ENCODE measurements around the gene SMYD3. TPM values are rescaled to one million over a fixed set of nuclear protein-coding genes. Genes with fewer than 3 reads are reported as not detected.

Gene SMYD3
- total and polyA plus RNA-seq, 8 donors = 20.4 to 35.1 (median 24.3) TPM

GRCh38 chr1:246160905-246161304 is 346.2 kb downstream of the SMYD3 start:
- Histone ChIP-seq H3K27me3 (no peaks in the 10 kb centered on the region), H3K4me1 (peaks cover 0 to 23% of the 10 kb centered on the region in 2 donors), H3K27ac (no peak overlapping the region), H3K9me3 (no peaks in the 10 kb centered on the region), H3K4me3 (no peak overlapping the region), H3K36me3 (no peaks in the 10 kb centered on the region)
- no peak for TF ChIP-seq CTCF (IDR thresholded peaks at IDR 0.05)
- DNase-seq (peak in 1 of 4 donors; percentile 48), ATAC-seq (no peak)
- intact Hi-C loops (cut with DNase I) = no loop called here

GRCh38 chr1:246160374-246160773 is 346.7 kb downstream of the SMYD3 start:
- no peaks in the 10 kb centered on the region for H3K27me3 ChIP-seq
- no peaks in the 10 kb centered on the region for H3K9me3 ChIP-seq
- H3K36me3 ChIP-seq = no peaks in the 10 kb centered on the region
- DNase-seq (no peak), ATAC-seq (no peak)
- intact Hi-C loops (cut with DNase I) = no loop called here
- no peak for TF ChIP-seq CTCF (IDR thresholded peaks at IDR 0.05)
- H3K27ac ChIP-seq = no peak overlapping the region
- peaks cover 0 to 28% of the 10 kb centered on the region in 2 donors for H3K4me1 ChIP-seq
- no peak overlapping the region for H3K4me3 ChIP-seq

GRCh38 chr1:246159279-246160227 is 347.5 kb downstream of the SMYD3 start:
- ATAC-seq = no peak
- intact Hi-C loops (cut with DNase I) = no loop called here

GRCh38 chr1:246158131-246158530 is 348.9 kb downstream of the SMYD3 start:
- Histone ChIP-seq H3K4me3 (no peak overlapping the region), H3K27me3 (no peaks in the 10 kb centered on the region), H3K27ac (no peak overlapping the region), H3K9me3 (no peaks in the 10 kb centered on the region), H3K36me3 (no peaks in the 10 kb centered on the region), H3K4me1 (peaks cover 0 to 28% of the 10 kb centered on the region in 2 donors)
- no peak for TF ChIP-seq CTCF (IDR thresholded peaks at IDR 0.05)
- DNase-seq (no peak), ATAC-seq (no peak)
- intact Hi-C loops (cut with DNase I) = no loop called here

More at GRCh38 chr1:246159279-246160227, 347.5 kb downstream of the SMYD3 start:
- peaks cover 0 to 28% of the 10 kb centered on the region in 2 donors for H3K4me1 ChIP-seq
- TF ChIP-seq CTCF (IDR thresholded peaks at IDR 0.05) = no peak
- H3K36me3 ChIP-seq = no peaks in the 10 kb centered on the region
- H3K27me3 ChIP-seq = no peaks in the 10 kb centered on the region
- no peak for DNase-seq
- H3K27ac ChIP-seq = no peak overlapping the region
- H3K4me3 ChIP-seq = no peak overlapping the region
- H3K9me3 ChIP-seq = no peaks in the 10 kb centered on the region

- Histone ChIP-seq H3K27ac (no peak overlapping the region), H3K4me1 (peaks cover 0 to 33% of the 10 kb centered on the region in 2 donors), H3K4me3 (no peak overlapping the region), H3K36me3 (no peaks in the 10 kb centered on the region), H3K27me3 (no peaks in the 10 kb centered on the region), H3K9me3 (no peaks in the 10 kb centered on the region)
- no peak for TF ChIP-seq CTCF (IDR thresholded peaks at IDR 0.05)
- no peak for DNase-seq
- ATAC-seq = peak; percentile 29
- intact Hi-C loops (cut with DNase I) = no loop called here
Observed at GRCh38 chr1:246157516-246157915, 349.6 kb downstream of the SMYD3 start.
